H9 (cell line): ENCODE measurements around the gene COX6B1. TPM values are rescaled to one million over a fixed set of nuclear protein-coding genes. Genes with fewer than 3 reads are reported as not detected.
A peak's percentile ranks its signal among the peaks of the same experiment; 100 is the strongest.

ENCODE experiments used
- DNase-seq: peaks from one replicate; pipeline ENCODE4 v3.0.0-alpha.2; 2017
- H2AFZ ChIP-seq: one replicate; pipeline ENCODE4 v1.6.1; 2013; ENCODE audit warnings: mild to moderate bottlenecking, low read length, control low read depth, moderate library complexity
- H2AK5ac ChIP-seq: 2 replicates; pipeline ENCODE4 v1.6.1; 2013; ENCODE audit warnings: low read length, control low read depth, mixed read lengths; ENCODE audit not compliant: insufficient read length
- H2BK120ac ChIP-seq: one replicate; pipeline ENCODE4 v1.6.1; 2013; ENCODE audit warnings: low read depth, mild to moderate bottlenecking, low read length, control low read depth, inconsistent platforms; ENCODE audit not compliant: poor library complexity, severe bottlenecking
- H2BK12ac ChIP-seq: 2 replicates; pipeline ENCODE4 v1.6.1; 2013; ENCODE audit warnings: low read length, control low read depth, mixed read lengths, low read depth; ENCODE audit not compliant: insufficient read length
- H2BK15ac ChIP-seq: 2 replicates; pipeline ENCODE4 v1.6.1; 2013; ENCODE audit warnings: low read depth, low read length, control low read depth
- H2BK20ac ChIP-seq: one replicate; pipeline ENCODE4 v1.6.1; 2013; ENCODE audit warnings: low read depth, mild to moderate bottlenecking, low read length, control low read depth, inconsistent platforms; ENCODE audit not compliant: poor library complexity, severe bottlenecking
- H2BK5ac ChIP-seq: 2 replicates; pipeline ENCODE4 v1.6.1; 2013; ENCODE audit warnings: low read length, control low read depth, mixed read lengths; ENCODE audit not compliant: insufficient read length
- H3K14ac ChIP-seq: 2 replicates; pipeline ENCODE4 v1.6.1; 2013; ENCODE audit warnings: low read length, control low read depth; ENCODE audit not compliant: insufficient read depth
- H3K18ac ChIP-seq: 2 replicates; pipeline ENCODE4 v1.6.1; 2013; ENCODE audit warnings: low read depth, mild to moderate bottlenecking, mixed read lengths, low read length, control low read depth; ENCODE audit not compliant: insufficient read length
- H3K23ac ChIP-seq: 2 replicates; pipeline ENCODE4 v1.6.1; 2013; ENCODE audit warnings: low read length, control low read depth, mixed read lengths, low read depth; ENCODE audit not compliant: insufficient read length
- H3K23me2 ChIP-seq: 2 replicates; pipeline ENCODE4 v1.6.1; 2013; ENCODE audit warnings: low read depth, mild to moderate bottlenecking, mixed read lengths, low read length, control low read depth; ENCODE audit not compliant: insufficient read length, poor library complexity, severe bottlenecking
- H3K27ac ChIP-seq: 2 replicates; pipeline ENCODE4 v1.5.1; 2013; ENCODE audit warnings: low read length, control low read depth, mixed read lengths, low read depth; ENCODE audit not compliant: insufficient read length
- H3K27me3 ChIP-seq: 2 replicates; pipeline ENCODE4 v1.6.1; 2013; ENCODE audit warnings: low read length, control low read depth, inconsistent platforms; ENCODE audit not compliant: insufficient read depth
- H3K4ac ChIP-seq: 2 replicates; pipeline ENCODE4 v1.6.1; 2013; ENCODE audit warnings: low read depth, mild to moderate bottlenecking, control low read depth, inconsistent platforms, low read length, moderate library complexity
- H3K4me1 ChIP-seq: 2 replicates; pipeline ENCODE4 v1.6.1; 2013; ENCODE audit warnings: low read length, control low read depth, inconsistent platforms; ENCODE audit not compliant: insufficient read depth
- H3K4me2 ChIP-seq: 2 replicates; pipeline ENCODE4 v1.6.1; 2013; ENCODE audit warnings: low read length, control low read depth, mixed read lengths; ENCODE audit not compliant: insufficient read length, insufficient read depth
- H3K56ac ChIP-seq: 2 replicates; pipeline ENCODE4 v1.6.1; 2013; ENCODE audit warnings: low read depth, mild to moderate bottlenecking, mixed read lengths, low read length, control low read depth; ENCODE audit not compliant: insufficient read length
- H3K79me1 ChIP-seq: 2 replicates; pipeline ENCODE4 v1.6.1; 2013; ENCODE audit warnings: low read depth, mild to moderate bottlenecking, moderate library complexity, low read length, control low read depth, inconsistent platforms; ENCODE audit not compliant: insufficient read depth, poor library complexity, severe bottlenecking
- H3K79me2 ChIP-seq: 2 replicates; pipeline ENCODE4 v1.6.1; 2013; ENCODE audit warnings: low read length, control low read depth, inconsistent platforms; ENCODE audit not compliant: insufficient read depth
- H3K9ac ChIP-seq: 2 replicates; pipeline ENCODE4 v1.6.1; 2013; ENCODE audit warnings: low read length, control low read depth, mixed read lengths; ENCODE audit not compliant: insufficient read length; ENCODE audit errors: extremely low read depth
- H3K9me3 ChIP-seq: one replicate; pipeline ENCODE4 v1.6.1; 2013; ENCODE audit warnings: low read depth, low read length, inconsistent platforms; ENCODE audit not compliant: control insufficient read depth
- H3T11ph ChIP-seq: one replicate; pipeline ENCODE4 v1.6.1; 2013; ENCODE audit warnings: mild to moderate bottlenecking, low read length, control low read depth, inconsistent platforms
- H4K20me1 ChIP-seq: one replicate; pipeline ENCODE4 v1.6.1; 2013; ENCODE audit not compliant: control insufficient read depth, insufficient read length, insufficient read depth
- H4K5ac ChIP-seq: 2 replicates; pipeline ENCODE4 v1.6.1; 2013; ENCODE audit warnings: low read depth, mild to moderate bottlenecking, mixed read lengths, low read length, control low read depth; ENCODE audit not compliant: insufficient read length
- H4K8ac ChIP-seq: replicated peaks from 2 replicates; pipeline ENCODE4 v1.6.1; 2013; ENCODE audit warnings: low read length, control low read depth, mixed read lengths, low read depth; ENCODE audit not compliant: insufficient read length
- H4K91ac ChIP-seq: 2 replicates; pipeline ENCODE4 v1.6.1; 2013; ENCODE audit warnings: low read depth, mild to moderate bottlenecking, moderate library complexity, mixed read lengths, low read length, control low read depth; ENCODE audit not compliant: insufficient read length
- H3K27ac Mint-ChIP-seq, 3 experiments: 2 replicates in 2 of 3; 3 replicates in 1 of 3; pipeline ENCODE4 v1.8.0; 2020 to 2021; ENCODE audit warnings: mixed read lengths in 3 of 3, mild to moderate bottlenecking in 1 of 3, moderate library complexity in 1 of 3
- H3K27me3 Mint-ChIP-seq: 2 replicates; pipeline ENCODE4 v1.8.0; 2021; ENCODE audit warnings: low read depth, mild to moderate bottlenecking, moderate library complexity, mixed read lengths
- H3K36me3 Mint-ChIP-seq, 3 experiments: 2 replicates in 2 of 3; 3 replicates in 1 of 3; pipeline ENCODE4 v1.8.0; 2020 to 2021; ENCODE audit warnings: low read depth in 3 of 3, mixed read lengths in 3 of 3; ENCODE audit not compliant: insufficient read depth in 1 of 3
- H3K4me1 Mint-ChIP-seq, 2 experiments: 2 replicates each; pipeline ENCODE4 v1.8.0; 2020; ENCODE audit warnings: mixed read lengths in 2 of 2
- H3K4me3 Mint-ChIP-seq, 2 experiments: 2 replicates in 1 of 2; 3 replicates in 1 of 2; pipeline ENCODE4 v1.8.0; 2020 to 2021; ENCODE audit warnings: mild to moderate bottlenecking in 2 of 2, mixed read lengths in 2 of 2, moderate library complexity in 1 of 2
- H3K9me3 Mint-ChIP-seq, 2 experiments: 2 replicates in 1 of 2; 3 replicates in 1 of 2; pipeline ENCODE4 v1.8.0; 2020; ENCODE audit warnings: mild to moderate bottlenecking in 2 of 2, mixed read lengths in 2 of 2, moderate library complexity in 1 of 2
- CTCF ChIP-seq: fragments of 200-600 bp; sonication (generic); conservative IDR thresholded peaks from 3 replicates; pipeline ENCODE4 v1.8.0; 2021; ENCODE audit warnings: antibody characterized with exemption, mild to moderate bottlenecking
- WGBS: extraction: QIAGEN DNeasy Blood & Tissue Kit; methylation state at CpG from one replicate; pipeline ENCODE4 v1.1.7; 2013; ENCODE audit warnings: missing lambda C conversion rate, low lambda C conversion rate, mixed read lengths; ENCODE audit not compliant: insufficient read length; ENCODE audit errors: extremely low coverage; 5-methylcytosine and 5-hydroxymethylcytosine counted together
- total RNA-seq: library from RNA; stranded (reverse); gene quantifications from 2 replicates; pipeline ENCODE4 v1.2.1, GENCODE V29; 2021

Gene COX6B1
- total RNA-seq, 1 experiment from 2014 or later, result 432 TPM

GRCh38 chr19:35639863-35640262 lies 8.3 kb upstream of the COX6B1 start:
- H3K36me3 Mint-ChIP-seq, result peaks cover 12 to 32% (median 25%) of the 10 kb centered on the region in 3 experiments
- H3K79me1 ChIP-seq, result no peaks in the 10 kb centered on the region
- no peak for TF ChIP-seq CTCF
- H2BK5ac ChIP-seq, result no peak overlapping the region
- H3K27ac Mint-ChIP-seq, result peak overlapping the region in 1 of 3 experiments; percentile 7; a peak in 2 of 7 replicates
- no peak overlapping the region for H2AFZ ChIP-seq
- no peak overlapping the region for H3K4me2 ChIP-seq
- no peaks in the 10 kb centered on the region for H3K79me2 ChIP-seq
- peaks cover 26 to 32% of the 10 kb centered on the region in 2 experiments for H3K4me1 Mint-ChIP-seq
- peaks cover 4% of the 10 kb centered on the region; the same call in 1 of the 2 replicates for H3K27me3 Mint-ChIP-seq
- no peak overlapping the region for H3K14ac ChIP-seq
- no peak overlapping the region for H3K23ac ChIP-seq
- no CpG with 5 or more reads among the region's 8 CpGs for WGBS
- H3K9me3 Mint-ChIP-seq, result no peaks in the 10 kb centered on the region; a peak in 1 of 5 replicates
- H4K20me1 ChIP-seq, result no peaks in the 10 kb centered on the region
- H4K8ac ChIP-seq, result no peak overlapping the region
- H3K9me3 ChIP-seq, result no peaks in the 10 kb centered on the region
- H3K9ac ChIP-seq, result no peak overlapping the region
- H4K5ac ChIP-seq, result no peak overlapping the region
- peaks cover 6% of the 10 kb centered on the region; the same call in 1 of the 2 replicates for H3K4me1 ChIP-seq
- H3T11ph ChIP-seq, result no peak overlapping the region
- H3K56ac ChIP-seq, result no peak overlapping the region
- no peaks in the 10 kb centered on the region for H3K27me3 ChIP-seq
- H4K91ac ChIP-seq, result no peak overlapping the region
- H3K4ac ChIP-seq, result no peak overlapping the region
- H2AK5ac ChIP-seq, result no peak overlapping the region
- H2BK12ac ChIP-seq, result no peak overlapping the region
- H2BK15ac ChIP-seq, result no peak overlapping the region
- H3K18ac ChIP-seq, result no peak overlapping the region
- DNase-seq, result no peak
- no peak overlapping the region for H2BK120ac ChIP-seq
- no peak overlapping the region for H2BK20ac ChIP-seq
- no peak overlapping the region; a peak in 1 of 5 replicates for H3K4me3 Mint-ChIP-seq
- H3K23me2 ChIP-seq, result peaks cover 15% of the 10 kb centered on the region
- H3K27ac ChIP-seq, result no peak overlapping the region
